ENCODE results near the gene IL6ST. TPM values are rescaled to one million over a fixed set of nuclear protein-coding genes. Genes with fewer than 3 reads are reported as not detected.

The IL6ST gene
- total RNA-seq, 4 donors from 2014 or later, result 51.3 to 179 (median 136) TPM

GRCh38 chr5:56012281-56012963 lies 17.7 kb upstream of the IL6ST start:
- Histone ChIP-seq H3K27ac (peak overlapping the region; percentile 37 to 56 (median 48)), H3K9me3 (no peaks in the 10 kb centered on the region), H3K36me3 (no peaks in the 10 kb centered on the region), H3K4me1 (peaks cover 0 to 16% (median 6%) of the 10 kb centered on the region in 4 donors), H3K27me3 (no peaks in the 10 kb centered on the region), H3K4me3 (no peak overlapping the region)
- WGBS, 2 donors (ENCODE audit: low coverage in 1 of 2), result 66 to 67% methylated on average over 5 of the region's 5 CpGs
- in situ Hi-C loops (cut with MboI; ENCODE audit: low pct_ligation_motif_present in 1 of 4, low pct_unique_long_range_greater_than_20kb in 1 of 4, low sequenced_read_pairs in 3 of 4) (no loop called here), intact Hi-C loops (cut with DNase I; ENCODE audit: low total_unique reads) (loop anchor here (10.0 kb wide), 2 partner anchors 1212 to 1312 kb away; no protein-coding TSS in a partner anchor)
- peak; percentile 20 for DNase-seq
- TF ChIP-seq CTCF (IDR thresholded peaks at IDR 0.05), result no peak
- no peak for TF ChIP-seq EP300 (IDR thresholded peaks at IDR 0.05; ENCODE audit: low read depth)
- TF ChIP-seq POLR2A (IDR thresholded peaks at IDR 0.05), result no peak
- TF ChIP-seq POLR2AphosphoS5 (IDR thresholded peaks at IDR 0.05), result no peak

DNA sequence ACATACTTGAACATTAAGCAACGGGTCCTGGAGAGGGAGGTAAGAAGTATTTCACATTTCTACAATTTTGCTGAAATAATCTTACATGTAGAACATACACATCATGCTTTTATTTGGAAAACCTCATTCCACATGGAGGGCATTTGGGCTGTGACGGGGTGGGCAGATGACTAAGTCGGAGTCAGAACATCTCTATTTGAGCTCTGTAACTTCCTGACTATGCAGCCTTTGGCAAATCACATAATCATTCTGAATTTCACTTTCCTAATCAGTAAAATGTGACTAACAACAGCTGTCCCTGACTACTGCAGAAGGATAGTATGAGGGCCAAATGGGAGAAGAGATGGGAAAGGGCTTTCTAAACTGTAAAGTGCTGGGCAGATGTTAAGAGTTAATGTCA lies 17.1 kb upstream of the IL6ST start:
- no peak for DNase-seq
- in situ Hi-C loops (cut with MboI; ENCODE audit: low pct_ligation_motif_present in 1 of 4, low pct_unique_long_range_greater_than_20kb in 1 of 4, low sequenced_read_pairs in 3 of 4), result no loop called here
- H3K27ac ChIP-seq, result peak overlapping the region; percentile 37 to 56 (median 48)
- H3K4me3 ChIP-seq, result no peak overlapping the region
- no peaks in the 10 kb centered on the region for H3K27me3 ChIP-seq
- H3K36me3 ChIP-seq, result no peaks in the 10 kb centered on the region
- WGBS, 2 donors (ENCODE audit: low coverage in 1 of 2), result 67 to 75% methylated on average over 3 of the region's 3 CpGs
- intact Hi-C loops (cut with DNase I; ENCODE audit: low total_unique reads), result loop anchor here (10.0 kb wide), 2 partner anchors 1213 to 1313 kb away; no protein-coding TSS in a partner anchor
- H3K9me3 ChIP-seq, result no peaks in the 10 kb centered on the region
- H3K4me1 ChIP-seq, result peaks cover 0 to 16% (median 6%) of the 10 kb centered on the region in 4 donors
- TF ChIP-seq CTCF (IDR thresholded peaks at IDR 0.05), result no peak
- TF ChIP-seq POLR2A (IDR thresholded peaks at IDR 0.05), result no peak
- TF ChIP-seq POLR2AphosphoS5 (IDR thresholded peaks at IDR 0.05), result no peak
- TF ChIP-seq EP300 (IDR thresholded peaks at IDR 0.05; ENCODE audit: low read depth), result no peak

DNA sequence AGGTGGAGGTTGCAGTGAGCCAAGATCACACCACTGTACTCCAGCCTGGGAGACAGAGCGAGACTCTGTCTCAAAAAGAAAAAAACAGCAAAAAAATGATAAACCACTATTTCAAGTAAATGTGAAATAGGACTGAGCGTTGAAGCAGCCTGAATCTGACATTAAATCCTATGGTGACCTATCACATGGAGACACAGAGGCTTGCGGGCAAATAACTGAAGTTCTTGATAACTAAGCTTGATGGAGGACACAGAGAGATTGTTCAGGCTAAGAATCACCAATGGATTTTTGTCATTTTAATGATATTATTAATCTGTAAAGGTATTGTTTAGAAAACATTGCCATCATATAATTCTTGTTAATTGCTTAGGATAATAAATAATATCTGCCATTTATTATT lies 15.7 kb upstream of the IL6ST start:
- TF ChIP-seq CTCF (IDR thresholded peaks at IDR 0.05) (no peak), POLR2AphosphoS5 (IDR thresholded peaks at IDR 0.05) (no peak), POLR2A (IDR thresholded peaks at IDR 0.05) (no peak), EP300 (IDR thresholded peaks at IDR 0.05; ENCODE audit: low read depth) (no peak)
- H3K4me3 ChIP-seq, result no peak overlapping the region
- WGBS, 2 donors (ENCODE audit: low coverage in 1 of 2), result 93 to 97% methylated on average over 3 of the region's 3 CpGs
- no peaks in the 10 kb centered on the region for H3K36me3 ChIP-seq
- H3K27ac ChIP-seq, result no peak overlapping the region
- no peaks in the 10 kb centered on the region for H3K9me3 ChIP-seq
- DNase-seq, result no peak
- in situ Hi-C loops (cut with MboI; ENCODE audit: low pct_ligation_motif_present in 1 of 4, low pct_unique_long_range_greater_than_20kb in 1 of 4, low sequenced_read_pairs in 3 of 4), result no loop called here
- H3K27me3 ChIP-seq, result no peaks in the 10 kb centered on the region
- peaks cover 0 to 16% (median 6%) of the 10 kb centered on the region in 4 donors for H3K4me1 ChIP-seq
- intact Hi-C loops (cut with DNase I; ENCODE audit: low total_unique reads), result loop anchor here (10.0 kb wide), 2 partner anchors 1214 to 1314 kb away; no protein-coding TSS in a partner anchor

GRCh38 chr5:56006600-56006999 lies 11.8 kb upstream of the IL6ST start:
- H3K4me1 ChIP-seq, result peaks cover 0 to 10% (median 4%) of the 10 kb centered on the region in 4 donors
- no peaks in the 10 kb centered on the region for H3K27me3 ChIP-seq
- no peak overlapping the region for H3K4me3 ChIP-seq
- DNase-seq, result no peak
- intact Hi-C loops (cut with DNase I; ENCODE audit: low total_unique reads), result no loop called here
- TF ChIP-seq EP300 (IDR thresholded peaks at IDR 0.05; ENCODE audit: low read depth) (no peak), POLR2A (IDR thresholded peaks at IDR 0.05) (no peak), CTCF (IDR thresholded peaks at IDR 0.05) (no peak), POLR2AphosphoS5 (IDR thresholded peaks at IDR 0.05) (no peak)
- in situ Hi-C loops (cut with MboI; ENCODE audit: low pct_ligation_motif_present in 1 of 4, low pct_unique_long_range_greater_than_20kb in 1 of 4, low sequenced_read_pairs in 3 of 4), result no loop called here
- H3K9me3 ChIP-seq, result no peaks in the 10 kb centered on the region
- H3K27ac ChIP-seq, result no peak overlapping the region
- no peaks in the 10 kb centered on the region for H3K36me3 ChIP-seq

Measured in transverse colon (tissue), 4 donors.